Hepatocyte (in vitro differentiated cells): ENCODE data around the gene TBL1X. TPM values are rescaled to one million over a fixed set of nuclear protein-coding genes. Genes with fewer than 3 reads are reported as not detected.

Experiments used
- DNase-seq: peaks from one replicate; pipeline ENCODE4 v3.0.0-alpha.2; 2016; ENCODE audit warnings: low spot score
- H2AFZ ChIP-seq: fragments of 200-600 bp; sonication (generic); 2 replicates; pipeline ENCODE4 v1.6.0; 2016; ENCODE audit warnings: antibody characterized with exemption, mild to moderate bottlenecking
- H3K27ac ChIP-seq: fragments of 200-600 bp; sonication (generic); 2 replicates; pipeline ENCODE4 v1.5.1; 2016; ENCODE audit warnings: mild to moderate bottlenecking
- H3K27me3 ChIP-seq: fragments of 200-600 bp; sonication (generic); 2 replicates; pipeline ENCODE4 v1.6.1; 2016
- H3K36me3 ChIP-seq: fragments of 200-600 bp; sonication (generic); replicated peaks from 2 replicates; pipeline ENCODE4 v1.5.1; 2016; ENCODE audit warnings: low read depth; ENCODE audit not compliant: insufficient read depth
- H3K4me1 ChIP-seq: fragments of 200-600 bp; sonication (generic); 2 replicates; pipeline ENCODE4 v1.5.1; 2016; ENCODE audit warnings: mild to moderate bottlenecking, moderate library complexity; ENCODE audit not compliant: insufficient read depth
- H3K4me2 ChIP-seq: fragments of 200-600 bp; sonication (generic); 2 replicates; pipeline ENCODE4 v1.6.0; 2016
- H3K4me3 ChIP-seq: fragments of 200-600 bp; sonication (generic); 2 replicates; pipeline ENCODE4 v1.5.1; 2016; ENCODE audit warnings: mild to moderate bottlenecking
- H3K79me2 ChIP-seq: fragments of 200-600 bp; sonication (generic); 2 replicates; pipeline ENCODE4 v1.6.0; 2017; ENCODE audit warnings: mild to moderate bottlenecking
- H3K9me2 ChIP-seq: fragments of 200-600 bp; sonication (generic); replicated peaks from 2 replicates; pipeline ENCODE4 v1.6.0; 2017; ENCODE audit warnings: mild to moderate bottlenecking; ENCODE audit not compliant: insufficient read depth
- H3K9me3 ChIP-seq: fragments of 200-600 bp; sonication (generic); 2 replicates; pipeline ENCODE4 v1.5.1; 2016; ENCODE audit warnings: low read depth, mild to moderate bottlenecking
- H4K20me1 ChIP-seq: fragments of 200-600 bp; sonication (generic); 2 replicates; pipeline ENCODE4 v1.6.0; 2016; ENCODE audit warnings: mild to moderate bottlenecking; ENCODE audit not compliant: insufficient read depth, poor library complexity, severe bottlenecking
- EZH2 ChIP-seq: fragments of 200-600 bp; sonication (generic); IDR thresholded peaks from 2 replicates; pipeline ENCODE4 v1.6.1; 2016; ENCODE audit warnings: antibody characterized with exemption, mild to moderate bottlenecking, borderline replicate concordance
- EZH2phosphoT487 ChIP-seq: fragments of 200-600 bp; sonication (generic); IDR thresholded peaks from one replicate; pipeline ENCODE4 v1.6.1; 2018; ENCODE audit warnings: antibody characterized with exemption, mild to moderate bottlenecking, low read depth, moderate library complexity; ENCODE audit not compliant: unreplicated experiment, severe bottlenecking
- WGBS: methylation state at CpG from one replicate; pipeline ENCODE4 v1.1.6; 2016; ENCODE audit warnings: low lambda C conversion rate; ENCODE audit errors: missing lambda C conversion rate; 5-methylcytosine and 5-hydroxymethylcytosine counted together
- polyA plus RNA-seq: library from polyadenylated mRNA; unstranded; fragments of >200 nt; fragmentation: Nextera tagmentation; extraction: Ambion mirVana; gene quantifications from 2 replicates; pipeline ENCODE4 v1.2.1, GENCODE V29; 2016
- total RNA-seq: library from RNA; depleted of rRNA; stranded (reverse); fragments of >200 nt; gene quantifications from 2 replicates; pipeline ENCODE4 v1.2.3, GENCODE V29; 2014
- TF ChIP-seq, protein P1 (sequence below): fragments of 200-600 bp; sonication (generic); IDR thresholded peaks from 2 replicates; pipeline ENCODE4 v1.5.1; 2016; ENCODE audit warnings: antibody characterized with exemption, mild to moderate bottlenecking; ENCODE audit not compliant: poor library complexity

The TBL1X gene
- total and polyA plus RNA-seq, 2 experiments from 2014 or later = 14.9 to 16.0 TPM

DNA sequence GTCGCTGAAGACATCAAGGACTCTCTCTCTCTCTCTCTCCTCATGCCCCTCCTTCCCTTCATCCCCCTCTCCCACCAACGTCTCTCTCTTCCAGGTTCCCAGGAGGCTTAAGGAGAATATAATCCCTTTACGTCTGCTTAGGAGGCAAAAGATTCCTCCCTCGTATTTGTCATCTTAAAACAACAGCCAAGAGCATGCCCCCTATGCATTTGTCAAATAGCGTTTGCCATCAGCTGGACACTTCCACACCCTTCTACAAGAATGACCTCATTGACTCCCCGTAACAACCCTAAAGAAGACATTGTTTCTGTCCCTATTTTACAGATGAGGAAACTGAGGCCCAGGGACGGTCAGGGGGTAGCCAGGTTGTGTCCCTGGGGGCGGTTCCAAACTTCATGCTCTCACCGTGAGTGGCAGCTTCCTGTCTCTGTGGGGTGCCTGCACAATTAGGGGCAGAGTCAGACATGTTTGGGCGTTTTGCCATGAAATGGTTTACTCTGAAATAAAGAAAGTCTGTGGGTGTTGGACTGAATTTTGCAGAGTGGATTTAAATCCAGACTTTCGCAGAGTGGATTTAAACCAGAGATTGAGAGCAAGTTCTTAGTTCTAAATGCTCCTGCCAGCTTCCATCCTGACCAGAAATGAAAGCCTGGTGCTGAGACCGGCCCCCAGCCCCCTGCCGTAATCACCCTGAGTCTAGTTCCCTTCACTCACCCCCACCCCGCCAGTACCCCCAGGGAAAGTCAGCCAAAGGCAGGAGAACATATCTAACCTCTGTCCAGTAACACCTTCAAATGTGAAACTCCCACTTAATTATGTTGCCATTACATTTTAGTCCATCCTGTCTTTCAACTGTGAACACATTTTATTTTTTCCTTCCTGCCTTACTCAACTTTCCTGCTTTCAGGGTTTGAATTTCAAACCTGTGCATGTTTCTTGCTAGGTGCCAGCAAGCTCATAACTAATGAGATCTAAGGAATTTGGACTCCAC is 44.3 kb upstream of the TBL1X start:
- no peak overlapping the region for H3K4me3 ChIP-seq
- H3K4me2 ChIP-seq = no peak overlapping the region
- no peaks in the 10 kb centered on the region for H3K27me3 ChIP-seq
- no peak overlapping the region for H3K27ac ChIP-seq
- no peaks in the 10 kb centered on the region for H3K36me3 ChIP-seq
- DNase-seq = no peak
- no peaks in the 10 kb centered on the region for H3K9me3 ChIP-seq
- H4K20me1 ChIP-seq = no peaks in the 10 kb centered on the region
- no peak overlapping the region for H2AFZ ChIP-seq
- no peaks in the 10 kb centered on the region for H3K4me1 ChIP-seq
- WGBS = 62% methylated on average over 14 of the region's 14 CpGs
- no peaks in the 10 kb centered on the region for H3K9me2 ChIP-seq
- no peak for TF ChIP-seq EZH2
- TF ChIP-seq, protein P1, sequence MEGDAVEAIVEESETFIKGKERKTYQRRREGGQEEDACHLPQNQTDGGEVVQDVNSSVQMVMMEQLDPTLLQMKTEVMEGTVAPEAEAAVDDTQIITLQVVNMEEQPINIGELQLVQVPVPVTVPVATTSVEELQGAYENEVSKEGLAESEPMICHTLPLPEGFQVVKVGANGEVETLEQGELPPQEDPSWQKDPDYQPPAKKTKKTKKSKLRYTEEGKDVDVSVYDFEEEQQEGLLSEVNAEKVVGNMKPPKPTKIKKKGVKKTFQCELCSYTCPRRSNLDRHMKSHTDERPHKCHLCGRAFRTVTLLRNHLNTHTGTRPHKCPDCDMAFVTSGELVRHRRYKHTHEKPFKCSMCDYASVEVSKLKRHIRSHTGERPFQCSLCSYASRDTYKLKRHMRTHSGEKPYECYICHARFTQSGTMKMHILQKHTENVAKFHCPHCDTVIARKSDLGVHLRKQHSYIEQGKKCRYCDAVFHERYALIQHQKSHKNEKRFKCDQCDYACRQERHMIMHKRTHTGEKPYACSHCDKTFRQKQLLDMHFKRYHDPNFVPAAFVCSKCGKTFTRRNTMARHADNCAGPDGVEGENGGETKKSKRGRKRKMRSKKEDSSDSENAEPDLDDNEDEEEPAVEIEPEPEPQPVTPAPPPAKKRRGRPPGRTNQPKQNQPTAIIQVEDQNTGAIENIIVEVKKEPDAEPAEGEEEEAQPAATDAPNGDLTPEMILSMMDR = no peak
- TF ChIP-seq EZH2phosphoT487 = no peak
- H3K79me2 ChIP-seq = no peaks in the 10 kb centered on the region

GRCh38 chrX:9429767-9430166 is 35.1 kb upstream of the TBL1X start:
- H3K27ac ChIP-seq = no peak overlapping the region
- no peaks in the 10 kb centered on the region for H3K27me3 ChIP-seq
- no peaks in the 10 kb centered on the region for H4K20me1 ChIP-seq
- DNase-seq = no peak
- no peak overlapping the region for H3K4me3 ChIP-seq
- no peaks in the 10 kb centered on the region for H3K79me2 ChIP-seq
- H2AFZ ChIP-seq = no peak overlapping the region
- H3K36me3 ChIP-seq = no peaks in the 10 kb centered on the region
- H3K4me1 ChIP-seq = no peaks in the 10 kb centered on the region
- TF ChIP-seq EZH2 (no peak), EZH2phosphoT487 (no peak)
- TF ChIP-seq, protein P1 = no peak
- no peak overlapping the region for H3K4me2 ChIP-seq
- 86% methylated on average over 11 of the region's 12 CpGs for WGBS
- no peaks in the 10 kb centered on the region for H3K9me2 ChIP-seq
- no peaks in the 10 kb centered on the region for H3K9me3 ChIP-seq

DNA sequence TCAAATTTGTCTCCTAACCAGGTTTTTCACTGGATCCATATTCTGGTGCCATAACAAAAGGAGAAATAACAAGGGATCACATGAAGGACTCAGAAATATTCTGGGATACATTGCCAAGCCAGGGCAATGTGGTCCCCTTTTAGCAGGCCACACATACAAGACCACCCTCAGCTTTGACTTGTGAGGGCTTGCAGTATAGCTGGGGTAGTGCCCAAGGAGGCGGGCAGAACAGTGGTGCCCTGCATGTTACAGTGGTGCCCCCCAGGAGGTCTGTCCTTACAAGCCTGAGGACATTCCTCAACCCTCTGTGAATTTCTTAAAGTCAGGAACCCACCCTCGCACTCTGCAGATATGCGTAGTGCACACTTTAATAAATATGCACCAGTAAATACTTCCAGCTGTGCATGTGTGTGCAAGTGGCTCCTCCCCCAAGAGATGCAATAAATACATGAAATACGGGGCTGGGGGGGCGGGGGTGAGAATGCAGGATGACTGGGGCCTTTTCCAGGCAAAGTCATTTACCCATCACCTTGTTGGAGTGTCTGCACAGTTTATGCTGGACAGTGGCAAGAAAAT is 34.4 kb upstream of the TBL1X start:
- Histone ChIP-seq H3K9me2 (no peaks in the 10 kb centered on the region), H3K4me3 (no peak overlapping the region), H3K36me3 (no peaks in the 10 kb centered on the region), H4K20me1 (no peaks in the 10 kb centered on the region), H3K27me3 (no peaks in the 10 kb centered on the region), H3K9me3 (no peaks in the 10 kb centered on the region), H3K4me2 (no peak overlapping the region), H2AFZ (no peak overlapping the region), H3K4me1 (no peaks in the 10 kb centered on the region), H3K27ac (no peak overlapping the region), H3K79me2 (no peaks in the 10 kb centered on the region)
- WGBS = 71% methylated on average over 5 of the region's 5 CpGs
- no peak for DNase-seq
- no peak for TF ChIP-seq EZH2
- TF ChIP-seq EZH2phosphoT487 = no peak
- TF ChIP-seq, protein P1 = no peak
